EH (cell line): ENCODE results near the gene CAST.
A peak's percentile ranks its signal among the peaks of the same experiment; 100 is the strongest.
"Not testable (repeated sequence)": the region's sequence is repeated elsewhere in the genome, so short reads cannot be mapped to it uniquely, and the experiment has no call there.

Source experiments
- DNase-seq: peaks from one replicate; pipeline ENCODE4 v3.0.0-alpha.2; 2015; ENCODE audit warnings: low read depth

CAST gene

DNA sequence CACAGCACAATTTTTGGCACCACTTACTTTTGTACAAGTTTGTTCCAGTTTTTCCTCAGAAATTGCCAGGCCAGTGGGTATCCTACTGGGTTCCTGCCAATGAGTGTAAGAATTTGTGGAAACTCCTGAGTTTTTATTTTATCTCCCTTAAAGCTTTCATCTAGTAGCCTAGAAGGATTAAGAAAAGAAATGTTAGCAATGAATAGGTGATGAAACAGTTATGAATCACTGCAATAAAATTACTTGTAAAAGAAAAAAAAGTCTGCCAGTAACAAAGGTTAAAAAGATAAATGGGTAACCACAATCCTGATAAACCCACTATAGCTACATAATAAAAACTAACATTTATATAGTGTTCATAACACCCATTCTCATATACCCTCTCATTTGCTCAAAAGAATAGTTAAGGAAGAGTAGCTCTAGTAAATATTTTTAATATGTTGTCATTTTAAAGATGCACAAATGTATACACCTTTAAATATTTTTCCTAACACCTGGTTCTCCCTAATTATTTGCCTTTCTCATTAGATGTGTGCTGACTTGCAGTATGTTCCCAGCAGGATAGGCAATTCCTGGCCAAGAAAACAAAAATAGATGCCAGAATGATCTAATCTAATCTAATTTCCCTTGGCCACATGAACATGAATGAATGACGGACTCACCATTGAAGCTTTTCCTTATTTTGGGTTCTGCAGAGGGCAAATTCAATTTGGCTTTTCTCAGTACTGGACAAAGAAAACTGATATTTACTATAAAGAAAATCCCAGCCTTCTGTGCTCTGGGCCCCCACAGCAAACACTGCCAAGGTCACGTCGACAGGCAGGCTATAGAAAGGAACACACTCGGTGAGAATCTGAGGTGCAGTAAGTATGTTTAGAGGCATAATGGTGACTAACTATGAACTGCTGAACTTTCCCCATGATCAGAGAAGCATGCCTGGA lies 119.1 kb downstream of the CAST start:
- peak; percentile 67 for DNase-seq

DNA sequence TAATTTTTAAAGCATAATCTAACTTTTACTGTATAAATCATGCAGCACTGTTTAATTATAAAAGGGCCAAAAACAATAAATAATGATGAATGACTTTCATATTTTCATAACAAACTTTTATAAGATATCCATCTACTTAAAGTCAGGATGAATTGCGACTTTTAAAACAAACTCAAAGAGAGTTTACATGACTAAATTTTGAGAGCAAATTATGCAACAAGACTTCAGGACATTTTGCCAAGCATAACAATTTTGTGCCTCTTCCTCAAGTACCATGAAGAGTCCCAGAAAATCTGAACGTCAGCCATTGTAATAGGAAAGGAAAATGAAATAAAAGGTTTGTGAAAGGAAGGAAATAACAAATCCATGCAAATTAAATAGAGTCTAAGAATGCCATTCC lies 121.2 kb downstream of the CAST start:
- peak; percentile 14 for DNase-seq

DNA sequence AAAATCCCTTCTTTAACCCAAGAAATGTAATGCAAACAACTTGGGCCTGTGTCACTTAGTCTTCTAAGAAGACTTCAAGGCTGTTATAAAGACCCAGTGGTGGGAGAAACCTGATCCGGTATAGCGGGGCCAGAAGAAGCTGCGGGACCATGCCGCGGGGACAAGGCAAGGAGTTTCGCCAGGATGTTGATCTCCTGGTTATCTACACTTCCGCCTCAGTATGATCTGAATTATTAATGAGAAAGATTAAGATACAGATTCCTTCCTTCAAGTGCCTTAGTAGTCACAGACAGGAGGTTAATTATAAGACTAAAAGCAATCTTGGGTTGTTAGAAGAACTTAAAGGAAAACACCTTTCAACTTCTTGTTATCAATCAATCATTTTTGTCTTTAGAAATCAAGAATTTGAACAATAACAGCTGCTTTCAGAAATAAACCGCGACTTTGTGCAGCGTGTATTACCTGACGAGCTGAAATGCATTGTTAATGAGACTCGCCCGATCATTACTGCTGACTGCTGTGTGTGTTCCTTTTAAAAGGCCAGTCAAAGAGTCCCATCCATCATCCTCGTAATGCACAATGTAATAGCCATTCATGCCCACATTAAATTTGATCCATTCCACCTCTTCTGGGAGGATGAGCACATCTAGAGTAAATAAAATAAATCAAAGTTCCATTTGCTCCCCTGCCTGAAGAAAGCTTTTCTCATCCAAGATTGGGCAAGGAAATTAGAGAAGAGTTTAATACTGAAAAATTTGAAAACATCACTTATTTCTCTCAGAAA lies 123.3 kb downstream of the CAST start:
- no peak for DNase-seq

DNA sequence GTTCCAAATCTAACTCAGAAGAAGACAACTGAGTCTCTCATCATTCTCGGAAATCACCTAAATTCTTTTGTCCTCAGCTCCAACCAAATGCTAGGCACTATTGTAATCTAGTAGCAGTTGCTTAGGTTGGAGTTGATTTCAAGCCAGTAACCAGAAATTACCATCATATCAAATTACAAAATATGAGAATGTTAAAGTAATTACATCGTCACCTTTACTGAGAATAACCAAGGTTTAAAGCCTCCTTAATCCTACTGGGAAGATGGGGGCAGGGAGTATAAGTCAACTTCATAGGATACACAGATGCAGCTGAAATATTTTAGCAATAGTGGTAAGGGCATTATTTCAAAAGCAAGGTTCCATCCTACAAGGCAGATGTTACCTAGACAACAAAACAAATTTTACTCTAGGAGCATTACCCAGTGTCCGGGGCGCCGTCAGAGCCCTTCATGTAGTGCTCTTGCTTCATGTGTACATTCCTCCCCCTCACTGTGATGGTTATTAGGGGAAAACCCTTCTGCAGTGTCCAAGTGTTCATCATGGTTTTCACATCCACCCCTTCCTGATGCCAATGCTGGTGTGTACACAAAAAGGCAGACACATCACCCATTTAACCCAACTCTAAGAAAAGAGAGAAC lies 126.1 kb downstream of the CAST start:
- DNase-seq = no peak

- DNase-seq = peak; percentile 19
Observed at GRCh38 chr5:96789794-96790330, 127.7 kb downstream of the CAST start.

DNA sequence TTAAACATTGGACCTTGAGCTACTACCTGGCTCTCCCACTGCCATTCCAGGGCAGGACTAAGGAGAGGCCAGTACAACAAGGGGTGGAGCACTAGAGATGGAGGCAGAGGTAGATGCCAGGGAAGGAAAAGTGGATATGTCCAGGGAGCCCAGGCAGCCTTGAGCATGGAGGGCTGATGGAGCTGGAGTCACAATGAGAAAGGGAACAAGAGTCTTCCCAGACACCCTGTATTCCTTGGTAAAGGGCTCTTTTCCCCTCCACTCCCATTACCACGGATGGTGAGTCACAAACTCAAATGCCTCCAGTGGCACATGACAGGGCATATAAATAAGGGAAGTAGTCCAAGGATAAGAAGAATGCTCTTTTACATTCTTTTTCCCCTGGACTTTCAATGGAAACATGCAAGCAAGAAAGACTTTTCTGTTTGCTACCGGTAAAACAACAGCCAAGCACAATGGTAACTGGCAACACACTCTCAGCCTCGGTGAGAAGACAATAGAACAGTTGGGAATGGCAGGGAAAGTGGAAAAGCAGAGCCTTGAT lies 128.9 kb downstream of the CAST start:
- peak; percentile 79 for DNase-seq

DNA sequence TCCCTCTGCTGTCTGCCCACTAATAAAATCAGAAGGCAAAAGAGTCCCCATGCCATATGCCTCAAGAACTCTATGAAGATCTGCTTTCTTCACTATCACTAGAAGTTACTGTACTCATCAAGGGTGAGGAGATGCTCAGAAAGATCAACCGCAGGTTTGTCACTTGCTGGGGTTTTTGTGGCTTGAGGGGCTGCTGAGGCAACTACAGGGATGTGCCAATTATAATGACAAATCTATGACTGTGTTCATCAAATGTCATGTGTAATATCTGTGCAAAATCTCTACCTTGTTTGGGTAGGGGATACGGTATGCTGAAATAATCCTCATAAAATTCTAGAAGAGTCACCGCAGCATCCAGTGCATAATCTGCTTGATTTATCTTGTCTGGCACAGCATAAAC lies 132.6 kb downstream of the CAST start:
- DNase-seq = no peak

GRCh38 chr5:96795626-96796025 lies 133.4 kb downstream of the CAST start:
- no peak for DNase-seq

GRCh38 chr5:96796434-96796833 lies 134.3 kb downstream of the CAST start:
- no peak for DNase-seq

- not testable (repeated sequence) for DNase-seq
Observed at GRCh38 chr5:96801718-96802117, 139.5 kb downstream of the CAST start.

DNA sequence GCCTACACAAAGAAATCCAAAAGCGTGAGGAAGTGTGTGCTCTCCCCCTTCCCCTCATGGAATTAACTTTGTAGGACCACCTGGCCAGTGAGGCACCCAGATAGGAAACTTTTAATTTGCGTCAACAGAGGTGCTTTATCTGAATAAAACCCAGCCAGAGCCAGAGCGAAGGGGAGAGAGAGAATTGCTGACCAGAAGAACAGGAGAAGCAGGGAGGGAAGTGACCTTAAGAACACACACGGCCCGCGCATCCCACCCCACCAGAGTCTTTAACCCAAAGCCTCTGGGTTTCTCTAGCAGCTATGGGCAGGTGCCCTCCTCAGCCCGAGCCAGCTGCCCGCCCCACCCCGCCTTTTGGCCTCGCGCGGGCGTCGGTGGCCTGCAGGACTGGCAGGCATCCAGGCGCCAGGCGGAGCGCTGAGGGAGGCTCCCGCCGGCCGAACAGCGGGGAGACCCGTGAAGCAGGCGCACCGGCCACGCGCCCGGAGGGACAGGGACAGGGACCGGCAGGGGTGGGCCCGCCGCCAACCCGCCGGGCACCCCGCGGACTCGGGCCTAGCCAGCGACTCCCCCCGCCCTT lies 145.0 kb downstream of the CAST start:
- peak; percentile 76 for DNase-seq

DNA sequence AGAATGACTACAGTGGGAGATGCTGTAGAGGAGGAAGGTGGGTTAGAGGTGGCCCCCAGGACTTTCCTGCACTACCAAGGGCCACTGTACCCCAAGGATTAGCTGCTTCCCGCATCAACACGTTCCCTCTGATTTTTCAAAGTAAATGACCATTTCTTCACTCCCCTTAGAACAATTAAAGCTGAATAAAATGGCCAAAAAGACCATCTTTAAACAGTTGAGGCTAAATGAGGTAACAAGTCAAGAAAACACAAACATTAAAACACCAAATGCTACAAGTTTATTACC lies 146.3 kb downstream of the CAST start:
- DNase-seq = no peak

DNA sequence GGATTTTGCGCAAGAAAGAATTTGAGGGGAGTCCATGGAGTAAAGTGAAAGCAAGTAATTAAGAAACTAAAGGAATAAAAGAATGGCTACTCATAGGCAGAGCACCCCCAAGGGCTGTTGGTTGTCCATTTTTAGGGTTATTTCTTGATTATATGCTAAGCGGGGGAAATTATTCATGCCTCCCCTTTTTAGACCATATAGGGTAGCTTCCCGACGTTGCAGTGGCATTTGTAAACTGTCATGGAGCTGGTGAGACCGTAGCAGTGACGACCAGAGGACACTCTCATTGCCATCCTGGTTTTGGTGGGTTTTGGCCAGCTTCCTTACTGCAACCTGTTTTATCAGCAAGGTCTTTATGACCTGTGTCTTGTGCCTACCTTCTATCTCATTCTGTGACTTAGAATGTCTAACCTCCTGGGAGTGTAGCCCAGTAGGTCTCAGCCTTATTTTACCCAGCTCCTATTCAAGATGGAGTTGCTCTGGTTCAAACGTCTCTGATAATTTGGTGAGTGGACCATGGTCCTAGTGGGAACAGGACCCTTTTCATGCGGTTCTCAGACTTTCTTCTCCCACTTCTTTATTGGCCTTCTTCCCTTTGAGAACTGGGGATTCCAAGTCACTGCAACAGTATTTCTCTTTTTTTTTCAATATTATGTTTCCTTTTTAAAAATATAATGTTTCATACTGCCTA lies 146.8 kb downstream of the CAST start:
- no peak for DNase-seq

- no peak for DNase-seq
Observed at GRCh38 chr5:96809921-96810320, 147.7 kb downstream of the CAST start.

DNA sequence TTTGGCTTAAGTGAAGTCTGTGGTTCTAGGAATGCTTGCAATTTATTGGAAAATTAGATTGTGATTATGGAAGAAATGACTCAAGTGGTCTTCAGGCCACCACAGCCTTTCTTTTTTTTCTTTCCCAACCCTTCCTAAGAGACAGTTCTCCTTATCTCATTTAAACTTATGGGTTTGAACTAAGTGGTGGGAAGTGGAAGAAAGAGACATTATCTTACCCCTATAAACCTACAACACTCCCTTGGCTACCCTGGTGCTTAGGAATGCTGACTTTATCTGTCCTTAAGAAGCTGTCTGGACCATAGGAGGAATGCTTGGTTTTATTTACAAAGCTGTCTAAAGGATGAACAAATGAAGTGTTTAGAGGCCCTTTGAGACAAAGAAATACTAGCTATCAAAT lies 150.7 kb downstream of the CAST start:
- peak; percentile 23 for DNase-seq

DNA sequence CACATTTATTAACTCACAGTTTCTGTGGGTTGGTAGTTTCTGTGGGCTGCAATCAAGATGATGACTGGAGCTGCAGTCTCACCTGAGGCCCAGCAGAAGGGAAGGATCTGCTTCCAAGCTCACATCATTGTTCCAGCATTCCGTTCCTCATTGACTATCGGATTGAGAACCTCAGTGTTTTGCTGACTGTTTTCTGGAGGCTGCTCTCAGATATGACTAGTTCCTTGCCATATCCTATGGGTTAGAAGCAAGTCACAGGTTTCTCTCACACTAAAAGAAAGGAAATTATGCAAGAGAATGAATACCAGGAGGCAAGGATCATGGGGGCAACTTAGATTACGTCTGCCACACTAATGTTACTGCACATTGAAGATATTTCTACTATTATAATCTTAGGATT lies 151.9 kb downstream of the CAST start:
- no peak for DNase-seq

DNA sequence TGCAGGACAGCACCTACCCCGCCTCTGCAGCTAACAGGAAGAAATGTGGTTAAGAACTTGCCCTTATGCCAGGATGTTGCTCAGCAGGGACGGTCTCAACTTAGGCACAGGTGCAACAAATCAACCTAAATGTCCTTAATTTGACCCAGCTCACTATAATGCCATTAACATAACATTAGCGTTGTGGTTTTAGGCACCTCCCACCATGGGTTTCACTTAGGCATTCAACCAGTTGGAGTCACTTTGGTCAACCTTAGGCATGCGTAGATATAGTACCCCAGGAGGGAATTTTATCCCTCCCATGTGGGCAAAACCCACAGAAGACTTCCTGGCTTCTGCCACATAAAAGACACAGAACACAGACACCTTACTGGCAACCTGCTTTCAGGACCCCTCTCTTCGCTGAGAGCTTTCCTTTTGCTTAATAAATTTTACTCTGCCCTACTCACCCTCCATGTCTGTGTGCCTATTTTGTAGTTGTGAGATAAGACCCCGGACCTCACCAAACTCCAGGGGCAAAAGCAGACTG lies 154.3 kb downstream of the CAST start:
- no peak for DNase-seq

GRCh38 chr5:96816991-96817390 lies 154.8 kb downstream of the CAST start:
- no peak for DNase-seq

- DNase-seq = no peak
Observed at GRCh38 chr5:96817506-96817905, 155.3 kb downstream of the CAST start.

DNA sequence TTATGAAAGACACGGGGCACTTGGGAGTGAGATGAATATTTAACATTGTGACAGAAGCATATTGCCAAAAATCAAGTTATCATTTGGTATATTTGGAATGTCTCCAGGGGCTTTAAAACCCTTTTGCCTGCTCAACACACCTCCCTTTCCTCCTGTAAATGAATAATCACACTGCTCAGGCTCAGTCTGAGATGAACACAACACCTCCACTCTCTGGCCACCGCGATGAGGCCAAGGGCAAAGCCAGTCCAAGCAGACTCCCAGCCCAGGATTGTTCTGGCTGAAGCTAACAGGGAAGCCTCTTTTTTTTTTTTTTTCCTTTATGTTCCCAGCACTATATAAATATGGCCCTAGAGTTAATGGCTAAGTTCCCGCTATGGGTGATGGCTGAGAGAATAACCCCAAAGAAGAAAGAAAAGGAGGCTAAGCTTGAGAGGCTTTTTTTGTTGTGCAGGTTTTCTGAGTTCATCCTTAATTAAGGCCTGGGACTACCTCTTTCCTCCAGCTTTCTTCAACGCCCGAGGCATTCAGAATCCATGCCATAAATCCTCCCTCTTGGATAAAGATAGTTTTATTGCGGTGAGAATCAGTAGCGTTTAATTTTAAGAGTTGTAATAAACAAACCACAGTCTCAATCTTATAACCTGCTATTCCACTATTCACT lies 156.1 kb downstream of the CAST start:
- DNase-seq = no peak

DNA sequence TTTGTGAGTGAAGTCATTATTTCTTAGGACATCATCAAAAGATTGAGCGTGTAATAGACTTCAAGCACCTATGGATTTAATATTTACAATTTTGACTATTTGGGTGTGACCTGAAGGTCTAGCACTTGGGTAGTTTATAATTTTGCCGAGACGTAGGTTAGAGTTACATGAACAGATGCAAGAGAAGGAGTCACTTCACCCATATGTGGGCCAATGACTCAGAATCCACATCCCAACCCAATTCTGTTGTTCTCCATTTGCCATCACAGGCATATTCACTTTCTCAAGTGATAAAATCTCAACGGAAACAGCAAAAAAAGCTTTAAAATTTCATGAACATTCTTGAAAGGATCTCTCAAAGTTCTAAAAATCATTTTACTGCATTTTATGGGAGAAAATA lies 157.6 kb downstream of the CAST start:
- no peak for DNase-seq
